HL-60 (cell line): ENCODE measurements around the gene LCOR.

Source experiments
- GABPA ChIP-seq: IDR thresholded peaks from 2 replicates; pipeline ENCODE4 v1.6.1; 2012; ENCODE audit warnings: low read depth
- POLR2AphosphoS5 ChIP-seq: IDR thresholded peaks from 2 replicates; pipeline ENCODE4 v1.6.1; 2012; ENCODE audit warnings: low read depth
- TF ChIP-seq, protein P1 (sequence below): IDR thresholded peaks from one replicate; pipeline ENCODE4 v1.5.1; 2011; ENCODE audit warnings: low read length, control low read depth, inconsistent platforms; ENCODE audit not compliant: insufficient read depth

DNA sequence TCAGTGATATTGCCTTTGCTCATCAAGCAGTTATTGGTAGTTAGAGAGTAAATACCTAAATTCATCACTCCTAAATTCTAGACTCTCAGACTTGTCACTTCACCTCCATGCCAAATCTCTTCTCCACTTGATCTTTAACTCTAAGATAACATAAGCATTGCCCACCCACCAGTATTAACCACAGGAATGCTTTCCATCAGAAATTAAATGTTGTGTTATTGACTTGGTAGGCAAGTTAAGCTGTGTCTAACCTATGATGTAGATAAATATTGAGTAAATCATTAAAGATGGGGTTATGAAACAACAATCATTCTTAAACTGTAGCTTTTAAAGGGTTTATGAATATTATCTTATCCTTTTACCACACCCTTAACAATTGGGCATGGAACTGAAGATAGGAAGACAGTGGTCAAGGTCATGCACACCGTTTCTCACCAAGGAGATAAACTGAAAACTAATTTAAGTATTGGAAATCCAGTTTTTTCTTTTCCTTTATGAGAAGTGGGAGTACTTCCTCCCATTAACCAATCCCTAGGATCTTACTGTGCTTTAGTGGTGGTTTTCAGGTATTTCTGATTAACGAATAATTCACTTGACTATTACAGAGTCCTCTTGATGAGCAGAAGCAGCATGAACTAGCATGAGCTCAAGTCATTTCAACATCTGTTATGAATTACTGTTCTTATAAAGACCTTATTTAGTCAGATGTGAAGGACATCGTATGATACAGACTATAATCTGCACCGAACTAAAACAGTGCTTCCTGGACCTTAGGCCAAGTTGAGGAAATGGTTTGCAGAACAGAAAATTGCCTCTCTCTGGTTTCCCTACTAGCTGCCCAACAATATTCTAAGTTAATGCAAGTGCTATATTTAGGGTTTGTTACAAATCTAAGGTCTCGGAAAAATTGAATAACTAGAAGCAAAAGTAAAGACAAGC, 142.0 kb downstream of the LCOR start:
- TF ChIP-seq, protein P1, sequence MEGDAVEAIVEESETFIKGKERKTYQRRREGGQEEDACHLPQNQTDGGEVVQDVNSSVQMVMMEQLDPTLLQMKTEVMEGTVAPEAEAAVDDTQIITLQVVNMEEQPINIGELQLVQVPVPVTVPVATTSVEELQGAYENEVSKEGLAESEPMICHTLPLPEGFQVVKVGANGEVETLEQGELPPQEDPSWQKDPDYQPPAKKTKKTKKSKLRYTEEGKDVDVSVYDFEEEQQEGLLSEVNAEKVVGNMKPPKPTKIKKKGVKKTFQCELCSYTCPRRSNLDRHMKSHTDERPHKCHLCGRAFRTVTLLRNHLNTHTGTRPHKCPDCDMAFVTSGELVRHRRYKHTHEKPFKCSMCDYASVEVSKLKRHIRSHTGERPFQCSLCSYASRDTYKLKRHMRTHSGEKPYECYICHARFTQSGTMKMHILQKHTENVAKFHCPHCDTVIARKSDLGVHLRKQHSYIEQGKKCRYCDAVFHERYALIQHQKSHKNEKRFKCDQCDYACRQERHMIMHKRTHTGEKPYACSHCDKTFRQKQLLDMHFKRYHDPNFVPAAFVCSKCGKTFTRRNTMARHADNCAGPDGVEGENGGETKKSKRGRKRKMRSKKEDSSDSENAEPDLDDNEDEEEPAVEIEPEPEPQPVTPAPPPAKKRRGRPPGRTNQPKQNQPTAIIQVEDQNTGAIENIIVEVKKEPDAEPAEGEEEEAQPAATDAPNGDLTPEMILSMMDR, result no peak
- TF ChIP-seq POLR2AphosphoS5 (no peak), GABPA (no peak)
